ENCODE data around the gene BCL2L12. TPM values are rescaled to one million over a fixed set of nuclear protein-coding genes. Genes with fewer than 3 reads are reported as not detected.

The BCL2L12 gene
- total RNA-seq, 5 donors from 2014 or later (not counting 1 experiment from before 2014, with no cell fraction given) = 15.6 to 26.6 (median 24.1) TPM

GRCh38 chr19:49704888-49705642, 39.3 kb downstream of the BCL2L12 start:
- Mint-ChIP-seq H3K4me3 (no peak overlapping the region), H3K36me3 (peaks cover under 1% of the 10 kb centered on the region), H3K4me1 (no peaks in the 10 kb centered on the region), H3K27ac (no peak overlapping the region), H3K9me3 (no peaks in the 10 kb centered on the region), H3K27me3 (peaks cover 7 to 8% of the 10 kb centered on the region in 2 donors)
- Histone ChIP-seq H3K27ac (ENCODE audit: low read length) (no peak overlapping the region), H3K36me3 (ENCODE audit: control insufficient read depth in 2 of 2, extremely low read depth in 1 of 2, insufficient read depth in 1 of 2, low read length in 1 of 2) (no peaks in the 10 kb centered on the region), H3K9me3 (no peaks in the 10 kb centered on the region), H3K4me3 (ENCODE audit: control insufficient read depth in 1 of 2, extremely low read depth in 1 of 2, low read length in 1 of 2) (no peak overlapping the region), H3K4me1 (ENCODE audit: control insufficient read depth in 1 of 2, extremely low read depth in 1 of 2, insufficient read depth in 2 of 2, low read length in 2 of 2) (no peaks in the 10 kb centered on the region), H3K27me3 (replicated peaks in 1 of 2; ENCODE audit: control insufficient read depth in 2 of 2, extremely low read depth in 1 of 2, insufficient read depth in 2 of 2, low read length in 1 of 2) (peaks cover 0 to 44% of the 10 kb centered on the region in 2 experiments)
- POLR2A ChIA-PET = no interaction called here
- CTCF ChIA-PET = no interaction called here
- DNase-seq = no peak
- no peak for ATAC-seq (replicated peaks in 1 of 4)
- WGBS (ENCODE audit: insufficient coverage) = 83% methylated on average over 22 of the region's 22 CpGs

- Histone ChIP-seq H3K27me3 (replicated peaks in 1 of 2; ENCODE audit: control insufficient read depth in 2 of 2, extremely low read depth in 1 of 2, insufficient read depth in 2 of 2, low read length in 1 of 2) (peaks cover 0 to 46% of the 10 kb centered on the region in 2 experiments), H3K27ac (ENCODE audit: low read length) (no peak overlapping the region), H3K36me3 (ENCODE audit: control insufficient read depth in 2 of 2, extremely low read depth in 1 of 2, insufficient read depth in 1 of 2, low read length in 1 of 2) (no peaks in the 10 kb centered on the region), H3K9me3 (no peaks in the 10 kb centered on the region), H3K4me1 (ENCODE audit: control insufficient read depth in 1 of 2, extremely low read depth in 1 of 2, insufficient read depth in 2 of 2, low read length in 2 of 2) (no peaks in the 10 kb centered on the region), H3K4me3 (ENCODE audit: control insufficient read depth in 1 of 2, extremely low read depth in 1 of 2, low read length in 1 of 2) (no peak overlapping the region)
- ChIA-PET POLR2A (no interaction called here), CTCF (no interaction called here)
- H3K27ac Mint-ChIP-seq = no peak overlapping the region
- peaks cover 7 to 12% of the 10 kb centered on the region in 2 donors for H3K27me3 Mint-ChIP-seq
- no peaks in the 10 kb centered on the region for H3K9me3 Mint-ChIP-seq
- no peak overlapping the region for H3K4me3 Mint-ChIP-seq
- peaks cover 3% of the 10 kb centered on the region for H3K36me3 Mint-ChIP-seq
- ATAC-seq (replicated peaks in 1 of 4) (no peak), DNase-seq (no peak)
- no peaks in the 10 kb centered on the region for H3K4me1 Mint-ChIP-seq
- WGBS (ENCODE audit: insufficient coverage) = 90% methylated on average over 16 of the region's 16 CpGs
These were observed 40.2 kb downstream of the BCL2L12 start for GRCh38 chr19:49705919-49706318.

- H3K36me3 ChIP-seq (ENCODE audit: control insufficient read depth in 2 of 2, extremely low read depth in 1 of 2, insufficient read depth in 1 of 2, low read length in 1 of 2) = no peaks in the 10 kb centered on the region
- DNase-seq = no peak
- H3K9me3 Mint-ChIP-seq = no peaks in the 10 kb centered on the region
These were observed 44.7 kb downstream of the BCL2L12 start for GRCh38 chr19:49710372-49710951.

GRCh38 chr19:49712397-49712859, 46.7 kb downstream of the BCL2L12 start:
- Mint-ChIP-seq H3K27ac (no peak overlapping the region), H3K4me1 (peaks cover 4 to 8% (median 6%) of the 10 kb centered on the region in 3 donors), H3K27me3 (peaks cover 5 to 7% of the 10 kb centered on the region in 2 donors), H3K9me3 (no peaks in the 10 kb centered on the region), H3K4me3 (no peak overlapping the region), H3K36me3 (peaks cover 3% of the 10 kb centered on the region)
- Histone ChIP-seq H3K27ac (ENCODE audit: low read length) (no peak overlapping the region), H3K36me3 (ENCODE audit: control insufficient read depth in 2 of 2, extremely low read depth in 1 of 2, insufficient read depth in 1 of 2, low read length in 1 of 2) (no peaks in the 10 kb centered on the region), H3K9me3 (no peaks in the 10 kb centered on the region), H3K4me1 (ENCODE audit: control insufficient read depth in 1 of 2, extremely low read depth in 1 of 2, insufficient read depth in 2 of 2, low read length in 2 of 2) (peaks cover 0 to 7% of the 10 kb centered on the region in 2 experiments), H3K27me3 (replicated peaks in 1 of 2; ENCODE audit: control insufficient read depth in 2 of 2, extremely low read depth in 1 of 2, insufficient read depth in 2 of 2, low read length in 1 of 2) (peaks cover 0 to 15% of the 10 kb centered on the region in 2 experiments), H3K4me3 (ENCODE audit: control insufficient read depth in 1 of 2, extremely low read depth in 1 of 2, low read length in 1 of 2) (no peak overlapping the region)
- no peak for ATAC-seq (replicated peaks in 1 of 4)
- CTCF ChIA-PET = no interaction called here
- WGBS (ENCODE audit: insufficient coverage) = 93% methylated on average over 8 of the region's 20 CpGs
- POLR2A ChIA-PET = no interaction called here
- no peak for DNase-seq

More at GRCh38 chr19:49710372-49710951, 44.7 kb downstream of the BCL2L12 start:
- no peak for ATAC-seq (replicated peaks in 1 of 4)
- Mint-ChIP-seq H3K27ac (no peak overlapping the region), H3K36me3 (peaks cover 3% of the 10 kb centered on the region), H3K4me3 (no peak overlapping the region), H3K4me1 (peaks cover 0 to 2% (median 0%) of the 10 kb centered on the region in 3 donors), H3K27me3 (peaks cover 5 to 7% of the 10 kb centered on the region in 2 donors)
- CTCF ChIA-PET = no interaction called here
- WGBS (ENCODE audit: insufficient coverage) = 93% methylated on average over 17 of the region's 20 CpGs
- no peaks in the 10 kb centered on the region for H3K4me1 ChIP-seq (ENCODE audit: control insufficient read depth in 1 of 2, extremely low read depth in 1 of 2, insufficient read depth in 2 of 2, low read length in 2 of 2)
- no peaks in the 10 kb centered on the region for H3K9me3 ChIP-seq
- POLR2A ChIA-PET = no interaction called here
- H3K4me3 ChIP-seq (ENCODE audit: control insufficient read depth in 1 of 2, extremely low read depth in 1 of 2, low read length in 1 of 2) = no peak overlapping the region
- peaks cover 0 to 28% of the 10 kb centered on the region in 2 experiments for H3K27me3 ChIP-seq (replicated peaks in 1 of 2; ENCODE audit: control insufficient read depth in 2 of 2, extremely low read depth in 1 of 2, insufficient read depth in 2 of 2, low read length in 1 of 2)
- no peak overlapping the region for H3K27ac ChIP-seq (ENCODE audit: low read length)

GRCh38 chr19:49713236-49713845, 47.6 kb downstream of the BCL2L12 start:
- WGBS (ENCODE audit: insufficient coverage) = 95% methylated on average over 6 of the region's 8 CpGs
- H3K27me3 Mint-ChIP-seq = peaks cover 5 to 7% of the 10 kb centered on the region in 2 donors
- H3K27ac ChIP-seq (ENCODE audit: low read length) = no peak overlapping the region
- H3K4me1 ChIP-seq (ENCODE audit: control insufficient read depth in 1 of 2, extremely low read depth in 1 of 2, insufficient read depth in 2 of 2, low read length in 2 of 2) = peaks cover 0 to 16% of the 10 kb centered on the region in 2 experiments
- no peak for DNase-seq
- no peak overlapping the region for H3K4me3 ChIP-seq (ENCODE audit: control insufficient read depth in 1 of 2, extremely low read depth in 1 of 2, low read length in 1 of 2)
- H3K27ac Mint-ChIP-seq = no peak overlapping the region
- no peak overlapping the region for H3K4me3 Mint-ChIP-seq
- no peaks in the 10 kb centered on the region for H3K9me3 Mint-ChIP-seq
- H3K36me3 Mint-ChIP-seq = peaks cover 3% of the 10 kb centered on the region
- H3K9me3 ChIP-seq = no peaks in the 10 kb centered on the region
- ATAC-seq (replicated peaks in 1 of 4) = no peak
- H3K4me1 Mint-ChIP-seq = peaks cover 9 to 12% (median 10%) of the 10 kb centered on the region in 3 donors
- H3K36me3 ChIP-seq (ENCODE audit: control insufficient read depth in 2 of 2, extremely low read depth in 1 of 2, insufficient read depth in 1 of 2, low read length in 1 of 2) = no peaks in the 10 kb centered on the region
- peaks cover 0 to 12% of the 10 kb centered on the region in 2 experiments for H3K27me3 ChIP-seq (replicated peaks in 1 of 2; ENCODE audit: control insufficient read depth in 2 of 2, extremely low read depth in 1 of 2, insufficient read depth in 2 of 2, low read length in 1 of 2)
- POLR2A ChIA-PET = no interaction called here
- CTCF ChIA-PET = no interaction called here

- 82% methylated on average over 1 of the region's 3 CpGs for WGBS (ENCODE audit: insufficient coverage)
- no peak for ATAC-seq (replicated peaks in 1 of 4)
- peaks cover 0 to 3% of the 10 kb centered on the region in 2 experiments for H3K27me3 ChIP-seq (replicated peaks in 1 of 2; ENCODE audit: control insufficient read depth in 2 of 2, extremely low read depth in 1 of 2, insufficient read depth in 2 of 2, low read length in 1 of 2)
- POLR2A ChIA-PET = no interaction called here
- Mint-ChIP-seq H3K36me3 (peaks cover 3% of the 10 kb centered on the region), H3K27ac (peak overlapping the region; percentile 59 to 64), H3K4me3 (no peak overlapping the region), H3K27me3 (no peaks in the 10 kb centered on the region), H3K9me3 (no peaks in the 10 kb centered on the region), H3K4me1 (peaks cover 9 to 18% (median 14%) of the 10 kb centered on the region in 3 donors)
- CTCF ChIA-PET = interaction anchor here in 1 of 2 donors (0.6 kb wide), 1 partner anchor 51 kb away, joined by 6 read pairs; the partner anchor contains the start of gene AP2A1
- H3K27ac ChIP-seq (ENCODE audit: low read length) = no peak overlapping the region
- no peaks in the 10 kb centered on the region for H3K36me3 ChIP-seq (ENCODE audit: control insufficient read depth in 2 of 2, extremely low read depth in 1 of 2, insufficient read depth in 1 of 2, low read length in 1 of 2)
- no peaks in the 10 kb centered on the region for H3K9me3 ChIP-seq
- peaks cover 0 to 17% of the 10 kb centered on the region in 2 experiments for H3K4me1 ChIP-seq (ENCODE audit: control insufficient read depth in 1 of 2, extremely low read depth in 1 of 2, insufficient read depth in 2 of 2, low read length in 2 of 2)
- DNase-seq = no peak
- no peak overlapping the region for H3K4me3 ChIP-seq (ENCODE audit: control insufficient read depth in 1 of 2, extremely low read depth in 1 of 2, low read length in 1 of 2)
These were observed 50.4 kb downstream of the BCL2L12 start for GRCh38 chr19:49716154-49716553.

Data from T-cell (primary cell).